HG02970 (cell line): ENCODE results near the gene ZNF443.
"Not testable (repeated sequence)": the region's sequence is repeated elsewhere in the genome, so short reads cannot be mapped to it uniquely, and the experiment has no call there.

Experiments used
- ATAC-seq: cut with Tn5 transposase; IDR thresholded peaks from one replicate; pipeline ENCODE4 v1.9.1; 2021; ENCODE audit warnings: mild to moderate bottlenecking, moderate library complexity, moderate number of reproducible peaks; ENCODE audit not compliant: unreplicated experiment, low FRiP score

The ZNF443 gene

GRCh38 chr19:12425236-12425887 lies 15.5 kb downstream of the ZNF443 start:
- no peak for ATAC-seq

- not testable (repeated sequence) for ATAC-seq
Observed at GRCh38 chr19:12417273-12417672, 23.5 kb downstream of the ZNF443 start.

GRCh38 chr19:12411893-12412292 lies 28.9 kb downstream of the ZNF443 start:
- ATAC-seq, result no peak

GRCh38 chr19:12400633-12401502 lies 40.0 kb downstream of the ZNF443 start, which contains the start of gene ZNF799:
TSS of gene ZNF799 (minus strand) at chr19:12401271. CDS start at chr19:12401070, 201 bp downstream.
- peak; percentile 62 for ATAC-seq

- peak; percentile 53 for ATAC-seq
Observed at GRCh38 chr19:12399901-12400632, 40.8 kb downstream of the ZNF443 start.

- ATAC-seq, result not testable (repeated sequence)
Observed at GRCh38 chr19:12391148-12391547, 49.7 kb downstream of the ZNF443 start.

GRCh38 chr19:12386365-12386764 lies 54.5 kb downstream of the ZNF443 start:
- ATAC-seq, result not testable (repeated sequence)

- no peak for ATAC-seq
Observed at GRCh38 chr19:12380444-12380737, 60.4 kb downstream of the ZNF443 start.

- ATAC-seq, result no peak
Observed at GRCh38 chr19:12379732-12380443, 60.9 kb downstream of the ZNF443 start.
